NCI-H82 treated with DMSO at 0.1 percent for 48 hours (cell line): Measurements from ENCODE around the gene POU2F2.

Source experiments
- DNase-seq: peaks from one replicate; lab custom pipeline; 2025; ENCODE audit not compliant: unreplicated experiment; lab: John Stamatoyannopoulos, UW

POU2F2 gene

GRCh38 chr19:42155796-42156195 lies 23.6 kb upstream of the POU2F2 start:
- DNase-seq, result no peak

- no peak for DNase-seq
Observed at GRCh38 chr19:42154471-42155323, 22.5 kb upstream of the POU2F2 start.

GRCh38 chr19:42153672-42154433 lies 21.6 kb upstream of the POU2F2 start:
- DNase-seq, result no peak

GRCh38 chr19:42152910-42153671 lies 20.8 kb upstream of the POU2F2 start:
- DNase-seq, result no peak

GRCh38 chr19:42151782-42152684 lies 19.8 kb upstream of the POU2F2 start:
- DNase-seq, result no peak

- DNase-seq, result no peak
Observed at GRCh38 chr19:42150911-42151361, 18.7 kb upstream of the POU2F2 start.

- no peak for DNase-seq
Observed at GRCh38 chr19:42150364-42150763, 18.1 kb upstream of the POU2F2 start.

- DNase-seq, result no peak
Observed at GRCh38 chr19:42149447-42150202, 17.4 kb upstream of the POU2F2 start.

GRCh38 chr19:42148266-42148665 lies 16.0 kb upstream of the POU2F2 start:
- no peak for DNase-seq

GRCh38 chr19:42143341-42144234 lies 11.3 kb upstream of the POU2F2 start:
- no peak for DNase-seq

GRCh38 chr19:42140125-42140754 lies 8.0 kb upstream of the POU2F2 start:
- no peak for DNase-seq

GRCh38 chr19:42134535-42135070 lies 2.4 kb upstream of the POU2F2 start:
- DNase-seq, result no peak

GRCh38 chr19:42132851-42133528 lies 744 bp upstream of the POU2F2 start:
- peak; percentile 22 for DNase-seq

- DNase-seq, result no peak
Observed at GRCh38 chr19:42131149-42132029, 857 bp downstream of the POU2F2 start.

GRCh38 chr19:42130254-42130573 lies 2.0 kb downstream of the POU2F2 start:
- no peak for DNase-seq

GRCh38 chr19:42129399-42130253 lies 2.6 kb downstream of the POU2F2 start:
- DNase-seq, result no peak
